DLD1 (cell line): ENCODE data around the gene HOXB6.

Experiments
- in situ Hi-C: cut with HindIII; loops from 2 replicates; pipeline ENCODE4 v1.10.0; 2017; ENCODE audit warnings: low sequenced_read_pairs

HOXB6 gene

GRCh38 chr17:48555258-48556228 lies 49.2 kb downstream of the HOXB6 start:
- in situ Hi-C loops: no loop called here

- in situ Hi-C loops: no loop called here
Measured at GRCh38 chr17:48554412-48555257, 50.2 kb downstream of the HOXB6 start.

GRCh38 chr17:48553826-48554225 lies 51.0 kb downstream of the HOXB6 start:
- in situ Hi-C loops: no loop called here

GRCh38 chr17:48553190-48553547 lies 51.6 kb downstream of the HOXB6 start:
- in situ Hi-C loops: no loop called here

- in situ Hi-C loops: no loop called here
Measured at GRCh38 chr17:48552466-48553189, 52.2 kb downstream of the HOXB6 start.

- in situ Hi-C loops: no loop called here
Measured at GRCh38 chr17:48551596-48552465, 53.0 kb downstream of the HOXB6 start.

GRCh38 chr17:48551214-48551555 lies 53.6 kb downstream of the HOXB6 start:
- in situ Hi-C loops: no loop called here

- in situ Hi-C loops: no loop called here
Measured at GRCh38 chr17:48550502-48551213, 54.1 kb downstream of the HOXB6 start.

GRCh38 chr17:48549914-48550501 lies 54.8 kb downstream of the HOXB6 start:
- in situ Hi-C loops: no loop called here

- in situ Hi-C loops: no loop called here
Measured at GRCh38 chr17:48549281-48549630, 55.5 kb downstream of the HOXB6 start.

GRCh38 chr17:48548523-48549280 lies 56.1 kb downstream of the HOXB6 start:
- in situ Hi-C loops: no loop called here

GRCh38 chr17:48547808-48548522 lies 56.8 kb downstream of the HOXB6 start:
- in situ Hi-C loops: no loop called here

- in situ Hi-C loops: no loop called here
Measured at GRCh38 chr17:48546924-48547807, 57.6 kb downstream of the HOXB6 start.

- in situ Hi-C loops: no loop called here
Measured at GRCh38 chr17:48546137-48546923, 58.5 kb downstream of the HOXB6 start.
